Measurements from ENCODE around the gene MINDY4.

DNA sequence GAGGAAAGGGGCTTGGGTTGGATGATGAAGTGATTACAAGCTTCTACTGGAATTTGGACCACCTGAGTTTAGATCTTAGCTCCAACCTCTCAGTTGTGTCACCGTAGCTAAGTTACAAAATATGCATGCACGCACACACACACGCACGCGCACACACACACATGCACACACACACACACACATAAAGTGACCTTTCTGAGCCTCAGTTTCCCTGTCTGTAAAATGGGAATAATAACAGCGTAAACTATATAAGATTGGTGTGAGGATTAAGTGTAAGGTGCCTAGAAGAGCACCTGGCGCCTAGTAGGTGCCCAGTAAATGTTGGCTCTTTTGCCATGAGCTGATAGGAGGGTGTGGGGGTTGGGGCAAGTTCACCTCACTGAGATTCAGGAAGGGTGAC is 127.8 kb downstream of the MINDY4 start:
- TF ChIP-seq, protein P1, sequence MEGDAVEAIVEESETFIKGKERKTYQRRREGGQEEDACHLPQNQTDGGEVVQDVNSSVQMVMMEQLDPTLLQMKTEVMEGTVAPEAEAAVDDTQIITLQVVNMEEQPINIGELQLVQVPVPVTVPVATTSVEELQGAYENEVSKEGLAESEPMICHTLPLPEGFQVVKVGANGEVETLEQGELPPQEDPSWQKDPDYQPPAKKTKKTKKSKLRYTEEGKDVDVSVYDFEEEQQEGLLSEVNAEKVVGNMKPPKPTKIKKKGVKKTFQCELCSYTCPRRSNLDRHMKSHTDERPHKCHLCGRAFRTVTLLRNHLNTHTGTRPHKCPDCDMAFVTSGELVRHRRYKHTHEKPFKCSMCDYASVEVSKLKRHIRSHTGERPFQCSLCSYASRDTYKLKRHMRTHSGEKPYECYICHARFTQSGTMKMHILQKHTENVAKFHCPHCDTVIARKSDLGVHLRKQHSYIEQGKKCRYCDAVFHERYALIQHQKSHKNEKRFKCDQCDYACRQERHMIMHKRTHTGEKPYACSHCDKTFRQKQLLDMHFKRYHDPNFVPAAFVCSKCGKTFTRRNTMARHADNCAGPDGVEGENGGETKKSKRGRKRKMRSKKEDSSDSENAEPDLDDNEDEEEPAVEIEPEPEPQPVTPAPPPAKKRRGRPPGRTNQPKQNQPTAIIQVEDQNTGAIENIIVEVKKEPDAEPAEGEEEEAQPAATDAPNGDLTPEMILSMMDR (IDR thresholded peaks at IDR 0.05), result no peak
- TF ChIP-seq POLR2A (IDR thresholded peaks at IDR 0.05), result no peak

All from right lobe of liver (tissue), 4 donors.